Measurements from ENCODE around the gene CNGA1.
"Not testable (repeated sequence)": the region's sequence is repeated elsewhere in the genome, so short reads cannot be mapped to it uniquely, and the experiment has no call there.

Gene CNGA1

GRCh38 chr4:48028696-48029095, 12.2 kb upstream of the CNGA1 start:
- DNase-seq = no peak

GRCh38 chr4:48027653-48028052, 11.2 kb upstream of the CNGA1 start:
- no peak for DNase-seq

- no peak for DNase-seq
Measured at GRCh38 chr4:48025005-48025404, 8.5 kb upstream of the CNGA1 start.

DNA sequence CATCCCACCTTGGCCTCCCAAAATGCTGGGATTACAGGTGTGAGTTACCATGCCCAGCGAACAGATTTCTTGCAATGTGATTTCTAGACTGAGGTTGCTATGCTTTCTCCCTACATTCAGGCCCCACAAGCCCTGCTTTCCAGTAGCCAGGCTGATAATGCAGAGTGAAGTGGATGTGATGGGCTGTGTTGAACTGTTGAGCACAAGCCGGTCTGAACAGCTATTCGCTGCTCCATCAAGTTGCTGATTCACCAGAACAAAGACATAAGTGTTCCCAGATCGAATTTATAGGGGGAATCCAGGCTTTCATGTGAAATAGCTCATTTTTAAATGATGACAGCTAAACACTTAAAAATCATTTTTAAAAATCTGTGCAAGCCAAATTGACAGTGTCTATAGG, 8.0 kb upstream of the CNGA1 start:
- no peak for DNase-seq

- no peak for DNase-seq
Measured at GRCh38 chr4:48022192-48022799, 5.8 kb upstream of the CNGA1 start.

GRCh38 chr4:48021100-48021499, 4.6 kb upstream of the CNGA1 start:
- DNase-seq = no peak

DNA sequence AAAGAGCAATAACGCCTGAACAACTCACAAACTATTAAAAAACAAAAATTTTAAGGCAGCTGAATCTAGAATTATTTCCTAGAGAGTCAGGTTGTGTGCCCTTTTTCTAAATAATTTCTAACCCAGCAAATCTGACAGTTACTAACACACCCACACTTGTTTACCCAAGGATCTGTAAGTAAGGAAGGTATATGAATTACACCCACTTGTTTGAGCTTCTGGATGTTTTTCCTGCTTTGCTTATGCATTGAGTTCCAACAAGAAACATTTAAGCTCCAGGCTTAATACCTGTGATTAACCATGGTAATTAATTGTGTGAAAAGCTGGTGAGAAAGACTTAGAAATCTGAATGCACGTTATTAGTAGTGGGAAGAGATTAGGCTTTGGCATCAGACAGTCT, 1.6 kb upstream of the CNGA1 start:
- no peak for DNase-seq

DNA sequence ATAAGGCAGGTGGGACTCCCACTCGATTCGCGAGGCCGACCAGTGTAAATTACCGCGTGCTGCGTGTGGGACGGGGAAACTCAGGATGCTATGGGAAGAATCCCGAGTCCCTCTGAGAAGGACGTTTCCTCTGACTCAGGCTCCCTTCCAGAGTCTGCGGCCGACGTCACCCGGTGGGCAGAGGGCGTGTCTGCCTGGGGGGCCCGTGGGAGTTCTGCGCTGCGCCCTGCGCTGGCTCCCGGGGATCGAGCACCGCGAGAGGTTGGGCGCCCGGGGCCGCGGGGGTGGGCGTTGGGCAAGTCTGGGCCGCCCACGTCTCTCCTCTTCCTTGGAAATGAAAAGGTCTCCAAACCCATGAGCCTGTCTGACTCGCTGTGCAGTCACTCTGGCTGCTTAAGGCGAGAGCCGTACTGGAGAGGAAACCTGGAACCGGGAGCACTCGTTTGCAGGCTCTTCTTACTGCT, 659 bp upstream of the CNGA1 start:
- no peak for DNase-seq

GRCh38 chr4:48015678-48016077, 803 bp downstream of the CNGA1 start:
- DNase-seq = no peak

GRCh38 chr4:48015216-48015615, 1.3 kb downstream of the CNGA1 start:
- no peak for DNase-seq

DNA sequence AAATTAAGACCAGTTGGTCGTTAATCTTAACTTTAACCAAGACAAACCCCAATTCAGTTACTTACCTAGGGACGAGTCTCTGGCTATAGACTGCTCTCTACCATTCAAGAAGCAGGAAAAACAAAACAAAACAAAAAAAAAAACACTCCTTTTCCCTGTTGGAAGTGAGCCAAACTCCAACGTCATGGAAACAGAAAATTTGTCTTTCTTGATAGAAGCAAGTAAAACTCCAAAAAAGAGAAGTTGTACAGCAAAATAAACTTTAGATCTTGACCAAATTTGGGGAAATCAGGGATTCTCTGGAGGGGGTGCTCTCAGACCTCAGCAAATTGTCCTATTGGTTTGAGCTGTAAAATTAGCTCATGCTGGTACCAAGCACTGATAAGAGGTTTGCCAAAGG, 3.7 kb downstream of the CNGA1 start:
- no peak for DNase-seq

GRCh38 chr4:48011722-48012121, 4.8 kb downstream of the CNGA1 start:
- DNase-seq = no peak

DNA sequence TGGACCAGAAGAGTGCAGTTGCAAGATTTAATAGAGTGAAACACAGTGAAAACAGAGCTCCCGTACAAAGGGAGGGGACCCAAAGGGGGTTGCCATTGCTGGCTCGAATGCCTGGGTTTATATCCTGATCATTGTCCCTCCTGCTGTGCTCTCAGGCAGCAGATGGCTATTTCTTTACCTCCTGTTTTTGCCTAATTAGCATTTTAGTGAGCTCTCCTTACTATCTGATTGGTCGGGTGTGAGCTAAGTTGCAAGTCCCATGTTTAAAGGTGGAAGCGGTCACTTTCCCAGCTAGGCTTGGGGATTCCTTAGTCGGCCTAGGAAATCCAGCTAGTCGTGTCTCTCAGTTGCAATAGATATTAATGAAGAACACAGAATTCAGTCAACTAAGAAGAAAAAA, 5.6 kb downstream of the CNGA1 start:
- not testable (repeated sequence) for DNase-seq

- no peak for DNase-seq
Measured at GRCh38 chr4:48008021-48008596, 8.4 kb downstream of the CNGA1 start.

- DNase-seq = no peak
Measured at GRCh38 chr4:48005781-48006180, 10.7 kb downstream of the CNGA1 start.

DNA sequence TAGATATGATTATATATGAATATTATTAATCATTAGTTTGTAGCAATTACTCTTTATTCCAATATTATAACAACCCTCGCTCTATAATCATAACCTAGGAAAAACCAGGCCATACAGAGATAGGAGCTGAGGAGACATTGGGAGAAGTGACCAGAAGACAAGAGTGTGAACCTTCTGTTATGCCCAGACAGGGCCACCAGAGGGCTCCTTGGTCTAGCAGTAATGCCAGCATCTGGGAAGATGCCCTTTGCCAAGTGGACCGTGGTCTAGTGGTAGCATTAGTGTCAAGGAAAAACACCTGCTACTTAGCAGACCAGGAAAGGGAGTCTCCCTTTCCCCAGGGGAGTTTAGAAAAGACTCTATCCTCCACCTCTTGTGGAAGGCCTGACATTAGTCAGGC, 12.9 kb downstream of the CNGA1 start:
- DNase-seq = not testable (repeated sequence)

GRCh38 chr4:48002267-48002666, 14.2 kb downstream of the CNGA1 start:
- DNase-seq = no peak

GRCh38 chr4:47996021-47996420, 20.5 kb downstream of the CNGA1 start:
- no peak for DNase-seq

- not testable (repeated sequence) for DNase-seq
Measured at GRCh38 chr4:47992475-47992874, 24.0 kb downstream of the CNGA1 start.

GRCh38 chr4:47990145-47990544, 26.3 kb downstream of the CNGA1 start:
- DNase-seq = no peak

DNA sequence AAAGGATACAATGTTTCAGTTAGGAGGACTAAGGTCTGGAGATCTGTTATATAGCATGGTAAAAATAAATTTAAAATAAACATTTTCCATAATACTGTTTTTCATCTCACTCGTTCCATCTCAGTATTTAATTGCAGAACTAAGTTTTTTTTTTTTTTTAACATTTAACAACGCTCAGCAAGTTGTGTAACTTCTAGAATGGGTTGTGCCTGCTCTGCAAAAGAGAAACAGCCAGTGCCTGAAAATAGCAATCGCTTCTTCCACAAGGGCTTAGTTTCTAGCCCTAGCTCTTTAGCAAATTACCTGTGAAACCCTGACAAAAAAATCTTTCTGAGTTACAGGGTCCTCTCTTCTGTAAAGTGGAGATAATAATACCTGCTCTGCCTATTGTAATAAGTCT, 41.9 kb downstream of the CNGA1 start:
- no peak for DNase-seq

DNA sequence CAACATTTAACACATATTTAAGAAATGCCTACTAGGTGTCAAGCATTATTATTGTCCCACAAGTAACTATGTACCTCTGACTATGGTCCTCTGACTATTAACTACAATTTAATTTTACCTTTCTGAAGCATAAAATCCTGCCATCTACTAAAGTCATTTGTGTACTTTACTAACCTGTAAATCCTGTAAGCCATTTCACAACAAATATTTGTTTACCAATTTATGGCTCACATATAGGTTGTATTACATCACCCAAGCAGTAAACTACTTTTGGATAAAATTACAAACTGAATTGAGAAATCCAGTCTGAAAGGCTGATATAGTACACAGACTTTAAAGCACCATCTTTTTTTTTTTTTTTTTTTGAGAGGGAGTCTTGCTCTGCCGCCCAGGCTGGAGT, 43.8 kb downstream of the CNGA1 start:
- DNase-seq = no peak

GRCh38 chr4:47972181-47972580, 44.3 kb downstream of the CNGA1 start:
- DNase-seq = no peak

DNA sequence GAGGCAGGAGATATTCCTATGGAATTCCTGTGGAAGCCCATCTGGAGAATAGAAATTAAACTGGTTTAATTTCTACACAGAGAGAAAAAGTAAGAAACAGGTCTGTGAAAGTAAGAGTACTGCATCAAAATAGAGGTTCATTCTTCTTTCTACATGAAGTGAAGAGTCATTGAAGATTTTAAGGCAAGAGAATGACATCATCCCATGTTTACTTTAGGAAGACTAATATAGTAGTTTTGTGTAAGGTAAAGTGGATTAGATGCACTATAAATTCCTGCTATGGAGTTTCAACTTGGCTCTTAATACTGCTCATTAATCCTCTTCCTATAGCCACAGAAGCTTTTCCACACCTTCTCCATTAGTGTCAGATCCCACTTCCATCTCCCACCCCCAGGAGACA, 47.6 kb downstream of the CNGA1 start:
- DNase-seq = no peak

DNA sequence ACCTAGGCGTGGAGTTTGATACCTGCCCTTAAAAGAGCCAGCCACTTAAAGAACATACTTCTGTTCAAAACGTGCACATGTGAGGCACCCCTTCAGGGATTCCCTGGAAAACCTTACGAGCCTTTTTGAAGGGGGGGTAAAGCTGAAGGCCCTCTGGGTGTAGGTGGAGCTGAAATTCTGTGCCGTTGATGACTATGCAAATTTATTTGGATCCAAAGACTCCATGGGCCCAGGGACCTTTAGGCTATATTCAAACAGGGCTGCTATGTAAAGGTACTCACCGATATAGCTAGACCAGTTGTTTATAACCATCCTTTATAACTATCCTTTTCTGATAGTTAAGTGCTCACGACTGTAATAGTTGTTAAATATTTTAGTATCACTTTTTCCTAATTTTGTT, 61.8 kb downstream of the CNGA1 start:
- no peak for DNase-seq

All from central memory CD4-positive, alpha-beta T cell (primary cell).